ENCODE results near the gene MERTK.
"Not testable (repeated sequence)": the region's sequence is repeated elsewhere in the genome, so short reads cannot be mapped to it uniquely, and the experiment has no call there.

MERTK gene

DNA sequence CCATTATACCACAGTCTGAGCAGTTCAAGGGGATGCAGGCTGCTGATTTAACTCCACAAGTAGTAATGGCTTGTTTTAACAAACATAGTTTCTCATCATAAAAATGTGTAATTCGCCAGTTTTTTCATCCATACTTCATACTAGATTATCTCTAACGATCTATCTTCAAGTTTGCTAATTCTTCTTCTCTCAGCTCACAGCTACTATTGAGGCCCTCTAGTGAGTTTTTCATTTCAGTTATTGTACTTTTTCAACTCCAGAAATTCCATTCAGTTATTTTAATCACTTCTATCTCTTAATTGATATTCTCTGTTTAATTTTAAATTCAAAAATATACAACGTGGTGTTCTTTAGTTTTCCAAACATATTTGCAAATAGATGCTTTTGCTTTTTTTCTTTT is 136.5 kb downstream of the MERTK start:
- in situ Hi-C loops (cut with MboI; ENCODE audit: low sequenced_read_pairs): no loop called here

DNA sequence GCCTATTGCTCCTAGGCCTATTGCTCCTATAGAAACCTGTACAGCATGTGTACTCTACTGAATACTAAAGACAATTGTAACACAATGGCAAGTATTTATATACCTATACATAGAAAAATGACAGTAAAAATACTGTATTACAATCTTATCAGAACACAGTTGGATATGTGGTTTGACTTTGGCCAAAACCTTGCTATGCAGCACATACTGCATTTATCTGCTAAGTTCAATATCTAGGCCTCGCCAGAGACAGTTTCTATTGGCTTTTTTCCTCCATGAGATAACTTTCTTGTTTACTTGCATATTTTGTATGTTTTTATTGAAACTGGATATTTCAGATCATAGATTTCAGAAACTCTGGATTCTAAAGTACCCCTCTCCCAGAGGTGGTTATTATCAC is 137.4 kb downstream of the MERTK start:
- in situ Hi-C loops (cut with MboI; ENCODE audit: low sequenced_read_pairs): no loop called here

DNA sequence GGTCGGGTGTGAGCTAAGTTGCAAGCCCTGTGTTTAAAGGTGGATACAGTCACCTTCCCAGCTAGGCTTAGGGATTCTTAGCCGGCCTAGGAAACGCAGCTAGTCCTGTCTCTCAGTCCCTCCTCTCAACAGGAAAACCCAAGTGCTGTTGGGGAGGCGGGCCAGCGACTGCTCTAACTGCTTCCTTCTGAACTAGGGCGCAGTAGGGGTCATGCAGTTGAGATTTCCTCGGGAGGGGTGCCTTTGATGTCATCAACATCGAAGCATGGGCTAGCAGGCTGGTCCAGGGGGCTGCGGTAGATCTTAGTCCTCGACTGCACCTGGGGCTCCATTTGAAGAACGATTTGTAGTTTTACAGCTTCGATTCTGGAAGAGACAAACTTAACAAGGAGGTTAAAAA is 141.1 kb downstream of the MERTK start:
- in situ Hi-C loops (cut with MboI; ENCODE audit: low sequenced_read_pairs): not testable (repeated sequence)

DNA sequence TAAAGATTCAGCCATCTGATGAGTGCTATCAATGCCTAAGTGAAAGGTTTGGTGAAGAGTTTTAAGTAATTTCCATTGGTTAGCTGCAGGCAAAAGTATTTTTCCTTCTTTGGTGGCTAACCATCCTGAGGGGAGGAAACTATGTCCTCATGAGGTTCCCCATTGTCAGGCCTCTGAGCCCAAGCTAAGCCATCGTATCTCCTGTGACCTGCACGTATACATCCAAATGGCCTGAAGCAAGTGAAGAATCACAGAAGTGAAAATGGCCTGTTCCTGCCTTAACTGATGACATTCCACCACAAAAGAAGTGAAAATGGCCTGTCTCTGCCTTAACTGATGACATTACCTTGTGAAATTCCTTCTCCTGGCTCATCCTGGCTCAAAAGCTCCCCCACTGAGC is 141.7 kb downstream of the MERTK start:
- in situ Hi-C loops (cut with MboI; ENCODE audit: low sequenced_read_pairs): not testable (repeated sequence)

DNA sequence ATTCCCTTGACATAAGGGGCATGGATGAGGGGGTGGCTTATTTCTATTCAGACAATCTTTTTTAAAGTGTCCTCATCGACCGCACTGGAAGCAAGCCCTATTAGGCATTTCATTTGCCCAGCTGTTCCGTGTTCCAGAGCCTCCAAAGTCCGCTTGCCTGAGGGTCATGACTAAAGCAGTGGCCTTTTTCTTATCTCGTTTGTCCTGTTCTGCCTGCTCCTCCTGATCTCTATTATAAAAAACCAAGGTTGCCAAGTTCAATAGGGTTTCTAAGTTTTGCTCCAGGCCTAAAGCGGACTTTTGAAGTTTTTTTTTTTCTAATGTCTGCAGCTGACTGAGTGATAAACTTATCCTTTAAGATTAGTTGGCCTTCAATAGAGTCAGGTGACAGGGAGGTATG is 143.1 kb downstream of the MERTK start:
- in situ Hi-C loops (cut with MboI; ENCODE audit: low sequenced_read_pairs): not testable (repeated sequence)

DNA sequence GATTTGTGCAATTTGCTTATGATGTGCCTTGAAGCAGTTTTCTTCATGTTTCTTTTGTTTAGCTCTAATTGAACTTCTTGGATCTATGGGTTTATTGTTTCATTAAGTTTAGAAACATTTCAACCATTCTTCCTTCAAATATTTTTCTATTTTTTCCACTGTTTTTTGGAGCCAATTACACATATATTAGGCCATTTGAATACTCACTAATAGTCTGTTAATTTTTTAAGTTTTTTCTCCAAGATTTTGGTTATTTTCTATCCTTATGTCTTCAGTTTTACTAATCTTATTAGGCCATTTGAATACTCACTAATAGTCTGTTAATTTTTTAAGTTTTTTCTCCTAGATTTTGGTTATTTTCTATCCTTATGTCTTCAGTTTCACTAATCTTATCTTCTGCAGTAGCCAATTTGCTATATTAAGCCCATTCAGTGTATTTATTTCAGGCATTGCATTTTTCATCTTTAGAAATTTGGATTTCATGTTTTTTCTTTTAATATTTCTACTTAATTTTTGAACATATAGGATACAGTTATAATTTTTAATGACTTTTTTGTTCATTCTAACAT is 147.1 kb downstream of the MERTK start:
- in situ Hi-C loops (cut with MboI; ENCODE audit: low sequenced_read_pairs): no loop called here

DNA sequence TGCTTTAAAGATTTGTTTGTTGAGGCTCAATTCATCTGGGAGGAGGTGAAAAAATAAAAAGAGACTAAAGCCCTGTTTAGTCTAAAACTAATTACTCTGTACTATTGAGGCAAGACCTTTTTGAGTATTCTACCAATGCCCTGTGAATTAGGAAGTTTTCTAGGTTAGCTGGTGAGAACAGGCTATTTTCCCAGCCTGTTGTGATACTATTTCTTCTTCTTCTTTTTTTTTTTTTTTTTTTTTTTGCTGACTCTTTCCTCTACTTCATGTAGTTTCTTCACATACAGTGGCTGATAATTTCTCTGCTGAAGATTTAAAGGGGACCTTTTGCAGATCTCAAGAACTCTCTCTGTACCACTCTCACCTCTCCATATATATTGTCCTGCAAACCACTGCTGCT is 147.8 kb downstream of the MERTK start:
- in situ Hi-C loops (cut with MboI; ENCODE audit: low sequenced_read_pairs): no loop called here

DNA sequence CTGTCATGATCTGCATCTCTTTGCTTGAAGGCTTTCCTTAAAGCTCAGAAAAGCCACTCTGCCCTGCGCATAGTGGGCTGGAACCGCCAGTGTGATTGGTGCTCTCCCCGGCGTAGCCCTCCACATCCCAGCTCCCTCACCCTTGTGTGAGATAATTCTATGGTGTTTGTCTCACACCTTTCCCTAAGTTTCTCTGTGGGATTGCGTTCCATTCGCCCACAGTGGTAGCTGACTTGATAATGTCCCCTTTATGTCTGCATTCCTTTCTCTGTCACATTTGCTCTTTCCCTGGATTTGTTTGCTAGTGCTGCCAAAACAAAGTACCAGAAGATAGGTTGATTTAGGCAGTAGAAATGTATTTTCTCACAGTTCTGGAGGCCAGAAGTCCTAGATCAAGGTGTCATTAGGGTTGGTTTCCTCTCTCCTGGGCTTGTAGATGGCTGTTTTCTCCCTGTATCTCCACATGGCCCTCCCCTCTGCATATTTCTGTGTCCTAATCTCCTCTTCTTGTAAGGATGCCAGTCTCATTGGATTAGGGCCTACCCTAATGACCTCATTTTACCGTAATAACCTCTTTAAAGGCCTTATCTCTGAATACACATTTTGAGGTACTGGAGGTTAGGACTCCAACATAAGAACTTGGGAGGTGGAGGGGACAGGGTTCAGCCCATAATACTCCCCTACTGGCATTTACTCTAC is 149.3 kb downstream of the MERTK start:
- in situ Hi-C loops (cut with MboI; ENCODE audit: low sequenced_read_pairs): no loop called here

DNA sequence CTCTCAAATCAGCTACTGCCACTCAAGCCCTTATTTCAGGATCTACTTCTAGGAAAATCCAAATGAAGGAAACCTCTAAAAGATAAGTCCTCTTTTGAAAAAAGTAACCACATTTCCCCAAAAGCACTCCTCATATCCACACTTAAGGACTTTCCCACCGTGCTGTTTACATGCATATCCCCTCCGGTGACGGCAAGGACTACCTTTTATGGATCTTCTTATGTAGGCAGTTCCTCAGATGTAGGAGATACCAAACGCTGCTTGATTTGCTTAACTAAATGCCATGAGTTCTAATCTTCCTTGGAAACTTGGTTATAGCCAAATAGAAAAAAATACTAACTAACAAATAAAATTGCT is 149.8 kb downstream of the MERTK start:
- in situ Hi-C loops (cut with MboI; ENCODE audit: low sequenced_read_pairs): no loop called here

DNA sequence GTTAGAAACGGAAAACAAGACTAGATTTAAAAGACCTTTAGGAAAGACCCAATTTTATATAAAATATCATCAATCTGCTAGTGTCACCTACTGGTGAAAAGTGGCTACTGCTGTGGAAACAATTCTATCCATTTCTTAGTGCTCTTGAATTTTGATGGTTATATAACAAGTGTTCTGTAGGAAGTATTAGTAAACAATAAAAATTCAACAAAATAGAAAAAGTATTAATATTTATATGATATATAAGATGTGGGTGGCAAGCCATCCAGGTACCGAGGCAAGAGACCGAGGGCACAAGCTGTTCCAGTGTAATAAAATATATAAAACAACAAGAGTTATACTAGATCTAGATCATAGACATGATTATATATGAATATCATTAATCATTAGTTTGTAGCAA is 150.5 kb downstream of the MERTK start:
- in situ Hi-C loops (cut with MboI; ENCODE audit: low sequenced_read_pairs): no loop called here

DNA sequence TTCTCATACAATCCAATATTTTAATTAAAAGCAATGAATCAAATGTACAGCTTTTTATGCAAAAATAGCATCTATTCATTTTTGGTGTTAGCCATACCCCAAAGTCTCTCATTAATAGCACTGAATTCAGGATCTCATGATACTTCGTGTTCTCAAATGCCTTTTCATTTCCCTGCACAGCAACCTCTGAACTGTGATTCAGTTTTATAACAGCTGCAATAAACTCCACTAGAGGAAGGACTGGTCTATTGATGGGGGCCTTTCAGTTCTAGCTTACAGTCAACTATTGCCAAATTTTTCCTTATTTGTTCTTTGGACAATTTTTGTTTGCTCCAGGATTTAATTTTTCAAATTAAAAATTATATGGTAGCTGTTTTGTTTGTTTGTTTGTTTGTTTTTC is 151.9 kb downstream of the MERTK start:
- in situ Hi-C loops (cut with MboI; ENCODE audit: low sequenced_read_pairs): no loop called here

DNA sequence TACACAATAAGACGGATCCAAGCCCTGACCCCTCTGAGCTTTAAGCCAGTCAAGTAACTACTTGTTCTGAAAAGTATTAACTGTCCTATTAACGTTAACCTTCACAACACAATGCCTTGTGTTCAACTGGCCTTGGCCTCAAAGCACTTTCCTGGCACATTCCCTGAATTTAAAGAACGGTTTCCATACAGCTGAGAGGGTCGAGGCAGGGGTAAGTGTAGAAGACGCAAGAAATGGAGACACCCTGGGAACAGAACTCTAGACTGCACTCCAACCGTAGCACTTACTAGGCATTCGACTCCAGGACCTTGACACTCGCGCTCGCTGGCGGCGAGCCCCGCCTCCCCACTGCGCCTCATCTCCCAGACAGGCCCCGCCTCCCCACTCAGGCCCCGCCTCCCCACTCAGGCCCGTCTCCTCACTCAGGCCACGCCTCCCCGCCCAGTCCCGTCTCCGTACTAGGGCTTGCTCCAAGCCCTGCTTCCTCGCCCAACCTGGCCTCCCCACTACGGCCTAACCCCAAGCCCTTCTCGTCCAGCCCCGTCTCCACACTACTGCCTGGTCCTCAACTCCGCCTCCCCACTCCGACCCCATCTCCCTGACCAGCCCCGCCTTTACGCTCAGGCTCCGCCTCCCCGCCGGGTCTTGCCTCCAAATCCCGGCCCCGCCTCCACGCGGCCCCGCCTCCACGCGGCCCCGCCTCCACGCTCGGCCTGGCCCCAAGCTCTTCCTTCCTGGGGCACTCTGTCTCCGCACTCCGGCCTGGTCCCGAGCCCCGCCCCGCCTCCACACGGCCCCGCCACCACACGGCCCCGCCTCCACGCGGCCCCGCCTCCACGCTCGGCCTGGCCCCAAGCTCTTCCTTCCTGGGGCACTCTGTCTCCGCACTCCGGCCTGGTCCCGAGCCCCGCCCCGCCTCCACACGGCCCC is 155.8 kb downstream of the MERTK start:
- in situ Hi-C loops (cut with MboI; ENCODE audit: low sequenced_read_pairs): no loop called here

DNA sequence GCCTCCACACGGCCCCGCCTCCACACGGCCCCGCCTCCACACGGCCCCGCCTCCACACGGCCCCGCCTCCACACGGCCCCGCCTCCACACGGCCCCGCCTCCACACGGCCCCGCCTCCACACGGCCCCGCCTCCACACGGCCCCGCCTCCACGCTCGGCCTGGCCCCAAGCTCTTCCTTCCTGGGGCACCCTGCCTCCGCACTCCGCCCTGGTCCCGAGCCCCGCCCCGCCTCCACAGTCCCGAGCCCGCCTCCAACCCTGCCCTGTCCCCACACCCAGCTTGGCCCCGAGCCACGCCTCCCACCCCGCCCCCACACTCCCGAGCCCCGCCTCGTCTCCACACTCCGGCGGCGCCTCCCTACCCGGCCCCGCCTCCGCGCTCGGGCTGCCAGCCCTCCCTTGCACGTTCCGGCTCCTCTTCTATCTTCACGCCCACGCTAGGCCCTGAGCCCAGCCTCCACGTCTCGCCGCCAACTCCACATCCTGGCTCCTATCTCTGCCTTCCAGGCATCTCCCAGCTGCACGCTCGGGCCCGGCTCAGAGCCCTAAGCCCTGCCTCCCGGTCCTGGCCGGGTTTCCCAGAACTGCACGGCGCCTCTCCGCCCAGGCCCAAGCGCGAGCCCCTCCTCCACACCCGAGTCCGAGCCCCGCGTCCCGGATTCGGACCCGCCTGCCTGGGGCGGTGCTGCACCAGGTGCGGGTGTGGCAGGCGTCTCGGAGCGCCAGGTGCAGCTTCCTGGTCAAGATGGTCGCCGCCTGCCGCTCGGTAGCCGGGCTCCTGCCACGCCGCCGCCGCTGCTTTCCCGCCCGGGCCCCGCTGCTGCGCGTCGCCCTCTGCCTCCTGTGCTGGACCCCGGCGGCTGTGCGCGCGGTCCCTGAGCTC is 156.7 kb downstream of the MERTK start, which contains the start of gene TMEM87B:
TMEM87B (plus strand) TSS at position 423 of the 883 bp plus-strand sequence; CDS start at position 746, 323 bp downstream.
- in situ Hi-C loops (cut with MboI; ENCODE audit: low sequenced_read_pairs): no loop called here

DNA sequence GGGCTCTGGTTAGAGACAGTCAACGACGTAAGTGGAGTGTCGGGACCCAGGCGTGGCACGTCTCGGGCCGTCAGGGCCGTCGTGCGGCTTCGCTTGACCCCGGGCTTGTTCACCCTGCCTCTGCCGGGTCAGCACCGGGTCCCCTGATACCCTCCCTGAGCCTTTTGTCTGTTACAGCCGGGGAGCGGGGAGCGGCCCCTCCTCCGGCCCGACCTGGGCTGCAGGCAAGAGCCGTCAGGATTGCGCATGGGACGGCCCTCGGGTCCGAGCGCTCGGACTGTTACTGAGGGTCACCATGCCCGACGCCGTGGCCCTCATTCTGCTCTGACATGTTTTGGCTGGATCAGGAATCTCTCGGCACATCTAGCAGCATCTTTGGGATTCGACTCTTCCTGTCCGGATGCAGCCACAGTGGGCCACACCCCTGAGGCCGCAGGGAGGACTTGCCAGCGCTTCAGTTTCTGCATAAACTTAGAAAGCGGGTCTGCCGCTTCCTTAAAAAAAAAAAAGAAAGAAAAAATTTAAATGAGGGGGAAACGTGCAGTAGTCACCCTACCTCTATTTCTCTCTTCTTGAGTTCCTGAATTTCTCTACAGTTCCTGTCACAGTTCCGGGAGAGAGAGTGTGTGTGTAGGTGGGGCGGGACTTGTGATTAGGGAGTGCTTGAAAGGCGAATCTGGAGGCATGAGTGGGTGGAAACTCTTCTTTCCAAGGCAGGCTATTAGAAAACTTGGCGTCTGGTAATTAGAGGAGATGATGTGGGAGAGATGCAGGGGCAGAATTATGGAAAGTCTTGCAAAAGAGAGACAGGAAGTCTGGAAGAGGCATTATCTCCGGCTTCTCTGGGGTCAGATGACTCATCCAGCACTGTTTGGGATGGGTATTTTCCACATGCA is 157.6 kb downstream of the MERTK start:
- in situ Hi-C loops (cut with MboI; ENCODE audit: low sequenced_read_pairs): no loop called here

DNA sequence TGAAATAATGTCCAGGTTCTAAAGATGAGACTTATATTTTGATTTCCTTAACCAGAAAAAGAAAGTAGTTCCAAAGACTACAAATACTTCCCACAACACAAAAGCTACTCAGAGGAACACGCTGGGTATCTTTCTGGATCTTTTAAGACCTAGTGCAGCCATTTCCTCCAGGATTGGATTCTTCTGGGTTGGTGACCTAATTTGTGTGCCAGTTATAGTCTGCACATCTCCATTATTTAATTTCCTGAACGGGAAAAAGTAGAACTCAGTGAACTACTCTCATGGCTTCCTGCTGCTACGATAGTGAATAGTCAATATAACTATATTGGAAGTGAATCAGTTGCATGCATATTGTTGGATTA is 158.2 kb downstream of the MERTK start:
- in situ Hi-C loops (cut with MboI; ENCODE audit: low sequenced_read_pairs): no loop called here

DNA sequence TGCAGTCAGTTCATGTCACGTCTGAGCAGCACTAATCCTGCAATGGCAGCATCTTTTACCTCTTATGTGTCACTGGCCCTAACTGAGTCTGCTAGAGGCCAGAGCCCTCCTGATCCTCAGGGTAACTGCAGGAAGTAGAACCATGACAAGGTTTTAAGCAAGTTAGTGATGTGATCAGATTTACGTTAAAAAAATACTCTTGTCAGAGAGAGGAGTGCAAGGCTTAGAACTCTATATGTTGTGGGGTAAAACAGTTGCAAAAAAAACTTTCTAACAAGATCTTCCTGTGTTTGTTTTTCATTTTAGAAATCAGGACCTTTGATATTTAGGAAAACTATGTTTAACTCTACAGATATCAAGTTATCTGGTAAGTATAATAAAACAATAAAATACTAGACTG is 161.3 kb downstream of the MERTK start:
- in situ Hi-C loops (cut with MboI; ENCODE audit: low sequenced_read_pairs): no loop called here

DNA sequence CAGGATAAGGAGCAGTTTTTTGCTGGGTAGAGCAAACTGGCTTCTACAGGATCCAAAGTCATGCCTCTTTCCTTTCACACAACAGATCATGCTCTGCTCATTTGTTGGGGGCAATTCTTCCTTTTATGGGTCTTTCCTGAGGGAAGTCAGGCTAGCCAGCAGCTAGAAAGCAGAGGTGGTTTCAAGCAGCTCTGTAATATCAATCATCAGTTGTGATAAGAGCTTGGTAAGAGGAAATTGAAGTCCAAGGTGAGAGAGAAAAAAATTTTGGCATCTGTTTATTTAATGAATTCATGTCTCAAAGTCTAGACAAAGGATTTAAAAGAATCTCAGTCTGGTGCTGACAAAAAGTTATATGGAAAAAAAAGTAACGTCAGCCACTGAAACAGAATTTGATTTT is 162.9 kb downstream of the MERTK start:
- in situ Hi-C loops (cut with MboI; ENCODE audit: low sequenced_read_pairs): no loop called here

DNA sequence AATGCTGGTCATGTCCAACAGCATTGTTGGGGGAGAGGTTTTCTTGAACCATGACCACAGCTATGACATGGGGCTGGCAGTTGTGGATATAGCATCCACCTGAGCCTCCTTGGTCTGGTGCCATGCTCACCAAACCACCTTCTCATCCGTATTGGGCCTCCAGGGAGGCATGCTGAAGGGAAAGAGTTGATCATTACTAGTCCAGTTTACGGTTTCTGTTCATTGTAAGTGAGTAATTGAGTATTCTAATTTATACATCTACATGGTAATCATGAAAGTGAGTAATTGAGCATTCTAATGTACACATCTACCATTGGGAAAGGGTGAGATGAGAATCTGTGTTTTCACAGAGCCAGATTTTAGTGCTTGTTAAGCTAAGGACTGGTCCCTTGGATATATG is 163.4 kb downstream of the MERTK start:
- in situ Hi-C loops (cut with MboI; ENCODE audit: low sequenced_read_pairs): no loop called here

DNA sequence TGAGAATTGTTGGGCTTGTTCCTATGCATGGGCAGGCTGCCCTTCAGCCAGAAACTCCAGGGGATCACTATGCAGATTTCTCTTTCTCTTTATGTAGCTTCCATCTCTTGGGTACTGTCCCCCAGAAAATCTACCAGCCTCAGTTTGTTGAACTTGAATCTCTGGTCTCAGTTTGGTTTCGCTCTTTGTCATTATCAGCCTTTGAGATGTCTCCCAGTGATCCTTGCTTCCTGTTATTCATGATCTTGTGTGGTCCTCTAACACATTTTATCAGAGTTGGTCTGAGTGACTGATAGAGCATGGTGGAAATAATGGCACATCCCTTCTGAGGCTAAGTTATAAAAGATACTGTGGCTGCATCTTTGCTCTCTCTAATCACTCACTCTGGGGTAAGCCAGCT is 164.5 kb downstream of the MERTK start:
- in situ Hi-C loops (cut with MboI; ENCODE audit: low sequenced_read_pairs): no loop called here

DNA sequence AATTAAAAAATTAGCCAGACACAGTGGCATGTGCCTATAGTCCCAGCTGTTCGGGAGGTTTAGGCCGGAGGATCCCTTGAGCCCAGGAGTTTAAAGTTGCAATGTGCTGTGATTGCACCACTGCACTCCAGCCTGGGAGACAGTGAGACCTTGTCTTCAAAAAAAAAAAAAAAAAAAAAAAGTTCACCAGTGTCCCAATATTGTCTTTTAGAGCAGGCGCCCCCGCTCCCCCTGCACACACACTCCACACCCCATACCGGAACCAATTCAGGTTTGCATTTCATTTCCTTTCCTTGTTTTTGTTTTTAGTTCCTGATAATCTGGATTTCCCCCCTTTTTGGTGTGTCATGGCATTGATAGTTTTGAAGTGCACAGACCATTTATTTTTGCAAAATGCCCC is 167.1 kb downstream of the MERTK start:
- in situ Hi-C loops (cut with MboI; ENCODE audit: low sequenced_read_pairs): no loop called here

Data from hTERT RPE-1 (cell line).